Activated naive CD4-positive, alpha-beta T cell treated with anti-CD3 and anti-CD28 coated beads, Interleukin-2, amount 50 U/mL, for 24 hours (primary cell): ENCODE results near the gene AGRN.
"Not testable (repeated sequence)": the region's sequence is repeated elsewhere in the genome, so short reads cannot be mapped to it uniquely, and the experiment has no call there.

ENCODE experiments used
- H3K27ac Mint-ChIP-seq: one replicate; pipeline ENCODE4 v1.8.0; 2021; ENCODE audit warnings: mild to moderate bottlenecking, mixed read lengths
- H3K27me3 Mint-ChIP-seq: one replicate; pipeline ENCODE4 v1.8.0; 2021; ENCODE audit warnings: mixed read lengths
- H3K36me3 Mint-ChIP-seq: one replicate; pipeline ENCODE4 v1.8.0; 2021; ENCODE audit warnings: mixed read lengths
- H3K4me1 Mint-ChIP-seq: one replicate; pipeline ENCODE4 v1.8.0; 2021; ENCODE audit warnings: mixed read lengths
- H3K4me3 Mint-ChIP-seq: one replicate; pipeline ENCODE4 v1.8.0; 2021; ENCODE audit warnings: mild to moderate bottlenecking, mixed read lengths
- H3K9me3 Mint-ChIP-seq: one replicate; pipeline ENCODE4 v1.8.0; 2021; ENCODE audit warnings: mixed read lengths

The AGRN gene

GRCh38 chr1:1055841-1056736 is 36.2 kb downstream of the AGRN start:
- H3K4me3 Mint-ChIP-seq: no peak overlapping the region
- H3K9me3 Mint-ChIP-seq: no peaks in the 10 kb centered on the region
- H3K36me3 Mint-ChIP-seq: no peaks in the 10 kb centered on the region
- H3K27me3 Mint-ChIP-seq: peaks cover 3% of the 10 kb centered on the region
- no peak overlapping the region for H3K27ac Mint-ChIP-seq
- H3K4me1 Mint-ChIP-seq: peaks cover 13% of the 10 kb centered on the region

GRCh38 chr1:1057769-1058087 is 37.8 kb downstream of the AGRN start:
- H3K27me3 Mint-ChIP-seq, H3K9me3 Mint-ChIP-seq, H3K36me3 Mint-ChIP-seq, H3K27ac Mint-ChIP-seq: not testable (repeated sequence)
- Mint-ChIP-seq H3K4me3 (peak overlapping the region; percentile 80), H3K4me1 (peaks cover 14% of the 10 kb centered on the region)

- H3K9me3 Mint-ChIP-seq: no peaks in the 10 kb centered on the region
- no peak overlapping the region for H3K27ac Mint-ChIP-seq
- H3K4me1 Mint-ChIP-seq: peaks cover 17% of the 10 kb centered on the region
- peak overlapping the region; percentile 80 for H3K4me3 Mint-ChIP-seq
- peaks cover 4% of the 10 kb centered on the region for H3K27me3 Mint-ChIP-seq
- H3K36me3 Mint-ChIP-seq: no peaks in the 10 kb centered on the region
Measured at GRCh38 chr1:1058088-1058905, 38.4 kb downstream of the AGRN start.

GRCh38 chr1:1058921-1059493 is 39.1 kb downstream of the AGRN start:
- Mint-ChIP-seq H3K4me1 (peaks cover 18% of the 10 kb centered on the region), H3K27ac (no peak overlapping the region), H3K36me3 (no peaks in the 10 kb centered on the region), H3K9me3 (no peaks in the 10 kb centered on the region), H3K4me3 (peak overlapping the region; percentile 80), H3K27me3 (peaks cover 4% of the 10 kb centered on the region)

GRCh38 chr1:1059494-1060280 is 39.8 kb downstream of the AGRN start:
- H3K4me3 Mint-ChIP-seq: peak overlapping the region; percentile 84
- no peak overlapping the region for H3K27ac Mint-ChIP-seq
- no peaks in the 10 kb centered on the region for H3K9me3 Mint-ChIP-seq
- peaks cover 21% of the 10 kb centered on the region for H3K4me1 Mint-ChIP-seq
- no peaks in the 10 kb centered on the region for H3K36me3 Mint-ChIP-seq
- H3K27me3 Mint-ChIP-seq: peaks cover 4% of the 10 kb centered on the region

GRCh38 chr1:1060281-1061000 is 40.5 kb downstream of the AGRN start:
- Mint-ChIP-seq H3K27ac (peak overlapping the region; percentile 46), H3K9me3 (no peaks in the 10 kb centered on the region), H3K36me3 (no peaks in the 10 kb centered on the region), H3K27me3 (peaks cover 4% of the 10 kb centered on the region), H3K4me3 (peak overlapping the region; percentile 84), H3K4me1 (peaks cover 24% of the 10 kb centered on the region)

- no peak overlapping the region for H3K27ac Mint-ChIP-seq
- peaks cover 33% of the 10 kb centered on the region for H3K4me1 Mint-ChIP-seq
- peak overlapping the region; percentile 63 for H3K4me3 Mint-ChIP-seq
- H3K36me3 Mint-ChIP-seq: no peaks in the 10 kb centered on the region
- no peaks in the 10 kb centered on the region for H3K9me3 Mint-ChIP-seq
- peaks cover 4% of the 10 kb centered on the region for H3K27me3 Mint-ChIP-seq
Measured at GRCh38 chr1:1061682-1062345, 41.9 kb downstream of the AGRN start.

- no peaks in the 10 kb centered on the region for H3K9me3 Mint-ChIP-seq
- H3K36me3 Mint-ChIP-seq: no peaks in the 10 kb centered on the region
- peak overlapping the region; percentile 62 for H3K4me3 Mint-ChIP-seq
- no peak overlapping the region for H3K27ac Mint-ChIP-seq
- H3K27me3 Mint-ChIP-seq: peaks cover 4% of the 10 kb centered on the region
- H3K4me1 Mint-ChIP-seq: peaks cover 33% of the 10 kb centered on the region
Measured at GRCh38 chr1:1062348-1063163, 42.6 kb downstream of the AGRN start.

- Mint-ChIP-seq H3K36me3 (no peaks in the 10 kb centered on the region), H3K4me3 (peak overlapping the region; percentile 61), H3K4me1 (peaks cover 33% of the 10 kb centered on the region), H3K9me3 (no peaks in the 10 kb centered on the region), H3K27ac (no peak overlapping the region), H3K27me3 (peaks cover 4% of the 10 kb centered on the region)
Measured at GRCh38 chr1:1063261-1063944, 43.5 kb downstream of the AGRN start.

- H3K27me3 Mint-ChIP-seq: peaks cover 4% of the 10 kb centered on the region
- peaks cover 29% of the 10 kb centered on the region for H3K4me1 Mint-ChIP-seq
- H3K9me3 Mint-ChIP-seq: no peaks in the 10 kb centered on the region
- H3K36me3 Mint-ChIP-seq: no peaks in the 10 kb centered on the region
- peak overlapping the region; percentile 63 for H3K4me3 Mint-ChIP-seq
- peak overlapping the region; percentile 70 for H3K27ac Mint-ChIP-seq
Measured at GRCh38 chr1:1063945-1064831, 44.3 kb downstream of the AGRN start.

- Mint-ChIP-seq H3K36me3 (no peaks in the 10 kb centered on the region), H3K4me3 (peak overlapping the region; percentile 68), H3K27me3 (peaks cover 1% of the 10 kb centered on the region), H3K4me1 (peaks cover 25% of the 10 kb centered on the region), H3K27ac (peak overlapping the region; percentile 10), H3K9me3 (no peaks in the 10 kb centered on the region)
Measured at GRCh38 chr1:1065265-1065939, 45.5 kb downstream of the AGRN start.

GRCh38 chr1:1065940-1066304 is 46.0 kb downstream of the AGRN start:
- Mint-ChIP-seq H3K27ac (peak overlapping the region; percentile 10), H3K4me3 (peak overlapping the region; percentile 68)
- not testable (repeated sequence) for H3K27me3 Mint-ChIP-seq

More at GRCh38 chr1:1065940-1066304, 46.0 kb downstream of the AGRN start:
- peaks cover 22% of the 10 kb centered on the region for H3K4me1 Mint-ChIP-seq
- H3K36me3 Mint-ChIP-seq, H3K9me3 Mint-ChIP-seq: not testable (repeated sequence)
